Measurements from ENCODE around the gene MKRN2. TPM values are rescaled to one million over a fixed set of nuclear protein-coding genes. Genes with fewer than 3 reads are reported as not detected.
"Not testable (repeated sequence)": the region's sequence is repeated elsewhere in the genome, so short reads cannot be mapped to it uniquely, and the experiment has no call there.

Gene MKRN2
- total RNA-seq, 1 experiment from 2014 or later, result 38.3 TPM

DNA sequence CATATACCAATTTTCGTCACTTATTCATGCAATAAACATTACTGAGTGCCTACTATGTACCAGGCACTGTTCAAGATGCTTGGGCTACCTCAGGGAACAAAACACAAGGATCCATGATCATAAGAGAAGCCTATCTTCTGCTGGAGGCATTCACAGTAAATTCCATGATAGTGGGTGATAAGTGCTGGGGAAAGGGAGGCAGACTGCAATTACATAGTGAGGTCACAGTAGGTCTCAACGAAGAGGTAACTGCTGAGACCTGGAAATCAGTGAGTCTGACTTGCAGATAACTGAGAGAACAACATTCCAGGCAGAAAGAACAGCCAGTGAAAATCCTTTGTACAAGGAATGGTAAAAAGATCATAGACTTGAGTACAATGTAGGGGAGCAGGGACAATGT is 73.4 kb downstream of the MKRN2 start:
- no peak for DNase-seq (ENCODE audit: low read depth)

DNA sequence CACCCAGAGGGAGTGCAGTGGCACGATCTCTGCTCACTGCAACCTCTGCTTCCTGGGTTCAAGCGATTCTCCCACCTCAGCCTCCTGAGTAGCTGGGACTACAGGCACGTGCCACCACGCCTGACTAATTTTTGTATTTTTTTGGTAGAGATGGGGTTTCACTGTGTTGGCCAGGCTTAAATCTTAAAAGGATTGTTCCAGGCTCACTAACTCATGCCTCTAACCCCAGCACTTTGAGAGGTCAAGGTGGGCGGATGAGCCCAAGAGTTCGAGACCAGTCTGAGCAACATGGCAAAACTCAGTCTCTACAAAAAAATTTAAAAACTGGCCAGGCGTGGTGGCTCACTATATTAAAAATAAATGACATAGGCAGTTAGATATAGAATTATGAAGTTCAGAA is 74.0 kb downstream of the MKRN2 start:
- not testable (repeated sequence) for DNase-seq (ENCODE audit: low read depth)

DNA sequence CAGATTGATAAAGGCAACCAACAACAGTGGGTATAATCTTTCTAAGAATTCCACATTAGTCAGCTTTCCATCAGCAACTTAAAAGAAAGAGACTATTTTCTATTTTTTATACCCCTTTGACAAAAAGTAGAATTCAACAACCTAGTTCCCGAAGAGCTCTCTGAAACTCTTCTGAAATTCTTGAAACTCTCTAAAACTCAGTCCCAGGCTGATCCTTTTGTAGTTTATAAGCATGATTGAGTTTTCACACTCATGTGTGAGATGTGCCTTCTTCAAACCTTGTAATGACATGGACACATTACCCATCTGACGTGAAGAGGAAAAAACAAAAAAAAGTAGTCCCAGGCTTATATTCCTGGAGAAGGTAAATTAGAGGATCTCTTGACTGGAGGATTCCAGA is 75.6 kb downstream of the MKRN2 start:
- DNase-seq (ENCODE audit: low read depth), result no peak

DNA sequence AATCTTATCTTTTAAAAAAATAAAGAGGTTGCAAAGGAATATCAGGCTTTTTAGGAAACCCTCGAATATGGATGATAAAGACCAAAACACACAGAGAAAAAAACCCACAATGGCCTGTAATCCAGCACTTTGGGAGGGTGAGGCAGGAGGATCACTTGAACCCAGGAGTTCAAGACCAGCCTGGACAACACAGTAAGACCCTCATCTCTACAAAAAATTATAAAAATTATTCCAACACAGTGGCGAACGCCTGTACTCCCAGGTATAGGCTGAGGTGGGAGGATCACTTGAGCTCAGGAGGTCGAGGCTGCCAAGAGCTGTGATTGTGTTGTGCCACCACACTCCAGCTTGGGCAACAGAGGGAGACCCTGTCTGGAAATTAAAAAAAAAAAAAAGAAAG is 76.2 kb downstream of the MKRN2 start:
- no peak for DNase-seq (ENCODE audit: low read depth)

Other genes starting within 250 kb of the MKRN2 start
- gene TSEN2, start 72.6 kb upstream of the MKRN2 start, total RNA-seq (2014; rRNA removed; shearing (Covaris generic)), result 8.0 and 12.4 TPM in 2 replicates
- gene MKRN2OS, start 11.6 kb upstream of the MKRN2 start, total RNA-seq (2014; rRNA removed; shearing (Covaris generic)), result not detected in 2 replicates
- gene RAF1, start 107.0 kb downstream of the MKRN2 start, total RNA-seq (2014; rRNA removed; shearing (Covaris generic)), result 84.6 and 127 TPM in 2 replicates
- gene TMEM40, start 202.2 kb downstream of the MKRN2 start, total RNA-seq (2014; rRNA removed; shearing (Covaris generic)), result not detected in 2 replicates
- under 0.01 and 0.29 TPM in 2 replicates for gene CAND2, start 239.6 kb downstream of the MKRN2 start, total RNA-seq (2014; rRNA removed; shearing (Covaris generic))

Data from RPMI7951 (cell line).